OCI-LY1 (cell line): ENCODE results near the gene SFTA2.

Experiments used
- CTCF ChIP-seq: fragments of 200-600 bp; sonication (generic), shearing (Covaris generic); IDR thresholded peaks from 2 replicates; pipeline ENCODE4 v1.5.1; 2017; ENCODE audit warnings: mild to moderate bottlenecking, antibody characterized with exemption, low read length, moderate library complexity, mixed read lengths
- EZH2 ChIP-seq: fragments of 200-600 bp; sonication (generic), shearing (Covaris generic); IDR thresholded peaks from 2 replicates; pipeline ENCODE4 v1.8.0; 2017; ENCODE audit warnings: borderline replicate concordance, mixed run types, mild to moderate bottlenecking, antibody characterized with exemption, low read length, moderate library complexity, mixed read lengths

- TF ChIP-seq CTCF = no peak
- TF ChIP-seq EZH2 = no peak
Observed at GRCh38 chr6:30894935-30895334, 37.0 kb downstream of the SFTA2 start.
